ENCODE measurements around the gene SAMD4A.

Gene SAMD4A

DNA sequence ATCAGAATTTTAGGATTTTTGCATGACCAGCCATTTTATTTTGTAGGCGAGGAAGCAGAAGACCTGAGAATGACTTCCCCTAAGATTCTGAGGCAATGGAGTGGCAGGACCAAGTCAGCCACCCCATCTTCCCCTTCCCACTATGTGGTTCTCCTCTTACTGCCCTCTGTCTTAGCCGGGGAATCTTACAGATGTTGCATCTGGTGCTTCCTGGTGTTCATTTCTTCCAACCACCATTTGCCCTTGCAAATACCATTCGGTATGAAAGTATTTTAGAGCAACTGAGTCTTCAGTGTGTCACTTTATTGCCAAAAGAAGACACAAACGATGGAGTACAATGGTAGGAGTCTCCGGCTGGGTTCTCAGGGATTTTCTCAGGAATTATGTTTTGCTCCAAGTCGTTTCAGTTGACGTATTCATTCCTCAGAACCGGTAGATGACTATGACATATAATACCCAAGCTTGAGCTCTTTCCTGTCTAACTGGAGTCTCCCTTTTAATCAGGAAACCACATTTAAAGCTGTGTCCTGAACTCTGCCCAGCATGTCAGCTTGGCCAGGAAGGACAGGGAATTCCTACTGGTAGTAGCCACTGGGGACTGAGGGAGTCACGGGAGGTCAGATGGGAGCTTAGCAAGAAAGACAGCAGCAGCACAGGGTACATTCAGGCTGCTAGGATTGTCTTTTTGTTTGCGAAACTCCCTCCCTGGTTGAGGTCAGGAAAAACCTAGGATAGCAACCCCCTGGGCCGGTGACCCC is 87.0 kb downstream of the SAMD4A start:
- no peak for DNase-seq

DNA sequence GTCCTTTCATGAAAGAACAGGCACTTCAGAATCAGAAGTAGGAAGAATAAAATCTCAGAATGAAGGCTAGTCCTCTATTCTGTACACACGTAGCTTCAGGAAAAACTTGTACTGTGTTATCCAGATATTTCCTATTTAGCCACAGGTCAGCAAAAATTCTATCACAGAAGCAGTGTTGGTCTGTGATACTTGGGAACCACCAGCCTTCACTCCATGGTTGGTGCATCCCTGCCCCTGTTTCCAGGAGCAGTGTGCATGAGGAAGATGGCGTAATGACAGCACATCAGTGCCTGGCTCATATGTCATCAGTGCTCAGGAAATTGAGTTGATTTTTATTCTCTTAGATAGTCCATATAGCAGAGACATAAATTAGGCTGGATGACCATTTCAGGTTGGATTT is 87.7 kb downstream of the SAMD4A start:
- no peak for DNase-seq

GRCh38 chr14:54658836-54659235 is 91.9 kb downstream of the SAMD4A start:
- DNase-seq: no peak

- no peak for DNase-seq
Measured at GRCh38 chr14:54659365-54659764, 92.4 kb downstream of the SAMD4A start.

- no peak for DNase-seq
Measured at GRCh38 chr14:54660604-54661111, 93.7 kb downstream of the SAMD4A start.

DNA sequence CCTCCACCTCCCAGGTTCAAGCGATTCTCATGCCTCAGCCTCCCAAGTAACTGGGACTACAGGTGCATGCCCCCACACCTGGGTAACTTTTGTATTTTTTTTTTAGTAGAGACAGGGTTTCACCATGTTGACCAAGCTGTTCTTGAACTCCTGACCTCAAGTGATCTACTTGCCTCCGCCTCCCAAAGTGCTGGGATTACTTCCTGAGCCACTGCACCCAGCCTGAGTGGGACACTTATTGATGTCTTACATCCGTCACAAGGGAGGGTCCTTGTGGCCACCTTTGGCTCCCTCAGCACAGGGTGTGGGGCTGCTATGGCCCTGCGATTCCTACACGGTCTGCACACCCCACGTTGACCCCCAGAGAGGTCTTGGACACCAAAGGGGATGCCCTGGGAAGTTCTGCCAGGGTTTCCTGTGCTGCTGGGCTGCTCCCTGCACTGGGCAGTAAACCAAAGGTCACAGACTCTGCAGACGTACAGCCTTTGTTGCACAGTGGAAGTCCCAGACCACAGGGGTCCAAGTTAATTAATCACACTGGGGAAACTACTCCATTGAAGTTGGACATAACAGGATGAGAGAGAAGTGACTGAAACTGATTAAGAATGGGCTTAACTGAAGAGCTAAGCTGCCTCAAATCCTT is 95.7 kb downstream of the SAMD4A start:
- DNase-seq: no peak

DNA sequence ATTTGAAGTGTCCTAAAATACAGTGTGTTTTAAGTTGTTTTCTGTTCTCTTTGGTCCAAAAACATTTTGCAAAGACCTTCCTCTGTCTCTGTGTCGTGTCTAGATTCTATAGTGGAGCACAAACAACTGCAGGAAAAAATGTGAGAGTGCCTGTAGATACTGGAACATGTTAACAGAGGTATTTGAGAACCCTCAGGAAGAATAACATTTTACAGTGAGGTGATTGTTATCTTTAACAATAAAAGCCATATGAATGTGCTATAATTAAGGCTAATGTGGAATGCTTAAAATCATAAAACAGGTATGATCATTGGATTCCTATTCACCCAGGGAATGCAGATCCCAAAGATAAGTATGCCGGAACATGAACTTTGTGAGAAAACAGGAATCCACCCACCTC is 98.0 kb downstream of the SAMD4A start:
- no peak for DNase-seq

DNA sequence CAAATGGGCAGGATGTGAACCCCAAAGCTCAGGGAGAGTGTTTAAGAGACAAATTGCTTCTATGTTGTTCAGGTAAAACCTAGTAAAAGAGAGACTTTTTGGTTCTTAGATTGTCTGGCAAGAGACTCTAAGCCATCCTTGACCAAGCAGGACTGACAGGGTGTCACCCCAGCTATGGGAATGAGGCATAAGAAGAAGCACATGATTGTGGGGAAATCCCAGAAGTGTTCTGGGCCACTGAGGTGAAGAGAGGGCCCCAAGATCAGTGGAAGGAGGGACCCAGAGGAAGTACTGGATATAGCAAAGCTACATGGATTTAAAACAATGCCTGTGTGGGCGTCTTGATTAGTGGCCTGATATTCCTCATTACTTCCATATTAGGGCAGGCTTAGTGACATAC is 99.0 kb downstream of the SAMD4A start:
- no peak for DNase-seq

- DNase-seq: no peak
Measured at GRCh38 chr14:54667026-54667744, 100.3 kb downstream of the SAMD4A start.

- no peak for DNase-seq
Measured at GRCh38 chr14:54667764-54668163, 100.8 kb downstream of the SAMD4A start.

- peak in 1 of 58 donors; percentile 24 for DNase-seq
Measured at GRCh38 chr14:54669721-54670561, 103.0 kb downstream of the SAMD4A start.

DNA sequence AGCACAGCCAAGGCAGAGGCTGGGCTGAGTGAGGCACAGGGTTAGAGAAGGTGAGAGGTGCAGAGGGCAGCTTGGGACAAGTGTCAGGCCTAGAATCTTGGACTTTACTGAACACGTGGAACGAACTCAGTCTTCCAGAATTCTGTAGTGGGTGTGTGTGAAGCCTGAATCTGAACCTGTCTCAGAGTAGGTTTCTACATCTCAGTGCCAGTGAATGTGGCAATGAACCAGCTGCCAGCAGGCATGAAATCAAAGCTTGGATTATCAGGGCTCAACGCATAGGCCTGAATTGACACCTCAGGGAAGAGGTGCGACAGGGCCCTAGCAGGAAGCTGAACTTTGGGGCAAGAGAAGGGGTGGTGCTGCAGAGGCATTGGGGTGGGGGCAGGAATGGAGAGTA is 104.6 kb downstream of the SAMD4A start:
- no peak for DNase-seq

DNA sequence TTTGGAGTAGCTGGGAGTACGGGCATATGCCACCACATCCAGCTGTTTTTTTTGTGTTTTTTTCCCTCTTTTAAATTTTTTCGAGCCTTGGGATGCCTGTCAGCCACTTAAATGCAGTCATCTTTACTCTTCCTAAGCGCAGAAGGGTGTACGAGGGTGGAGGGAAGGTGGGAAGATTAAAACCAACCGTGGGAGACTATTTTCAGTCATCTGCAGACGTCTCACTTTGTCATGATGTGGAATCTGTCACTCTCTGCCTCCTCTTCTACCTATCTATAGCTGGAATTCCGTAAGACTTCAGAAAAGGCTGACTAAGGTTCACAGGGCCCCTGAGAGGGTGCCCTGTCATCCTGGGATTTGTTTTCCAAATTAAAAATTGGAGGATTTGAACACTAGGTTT is 105.3 kb downstream of the SAMD4A start:
- no peak for DNase-seq

DNA sequence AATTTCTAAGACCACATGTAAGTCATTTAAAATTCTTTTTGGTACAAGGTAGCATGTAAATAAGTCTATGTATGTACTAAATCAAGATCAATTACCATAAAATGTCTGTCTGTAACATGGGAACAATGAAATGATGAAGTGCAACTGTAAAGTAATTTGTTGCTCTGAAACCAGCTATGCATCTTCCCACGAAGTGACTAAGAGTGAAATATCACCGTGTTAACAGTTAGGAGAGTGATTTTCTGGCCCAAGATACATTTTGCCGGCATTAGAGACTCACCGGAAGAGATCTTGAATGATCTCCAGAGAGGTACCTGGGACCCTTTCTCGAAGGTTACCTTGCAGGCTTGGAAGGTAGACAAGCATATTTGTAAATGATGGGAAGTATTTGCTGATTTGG is 105.8 kb downstream of the SAMD4A start:
- DNase-seq: no peak

DNA sequence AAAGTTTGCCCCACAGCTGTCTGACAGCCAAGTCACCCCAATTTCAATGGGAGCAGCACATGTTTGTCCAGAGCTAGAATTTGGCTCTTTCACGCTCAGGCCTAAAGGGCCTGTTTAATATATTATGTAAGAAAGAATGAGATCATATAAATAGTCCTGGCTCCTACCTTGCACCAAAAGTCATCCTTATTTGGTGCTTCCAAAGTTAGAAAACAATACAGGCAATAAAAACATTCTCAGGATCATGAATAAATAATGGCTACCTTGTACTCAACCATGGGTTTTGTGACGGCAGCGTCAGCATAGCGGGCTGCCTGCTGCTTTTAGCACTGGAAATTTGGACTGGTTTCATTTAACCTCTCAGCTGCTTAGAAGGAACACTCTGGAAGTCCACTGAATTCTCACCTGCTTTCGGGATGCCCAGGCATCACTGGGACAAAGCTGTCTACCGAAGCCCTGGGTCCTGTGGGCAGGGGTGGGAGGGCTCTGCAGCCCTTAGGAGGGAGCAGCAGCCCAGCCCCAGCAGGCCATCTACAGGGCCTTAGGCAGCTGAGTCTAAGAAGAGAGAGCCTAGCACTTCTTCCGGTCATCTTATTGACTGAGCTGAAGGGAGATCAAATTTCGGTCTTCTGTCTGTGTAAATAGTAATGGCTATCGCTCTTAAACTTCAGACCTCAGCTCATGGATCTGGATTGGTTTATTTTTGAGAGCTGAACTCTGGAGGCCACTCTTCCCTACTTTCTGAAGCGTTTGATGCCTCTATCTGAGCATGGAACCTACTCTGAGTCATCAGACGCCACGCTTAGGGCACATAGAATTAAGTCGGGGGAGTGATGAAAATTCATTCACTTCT is 106.5 kb downstream of the SAMD4A start:
- no peak for DNase-seq

DNA sequence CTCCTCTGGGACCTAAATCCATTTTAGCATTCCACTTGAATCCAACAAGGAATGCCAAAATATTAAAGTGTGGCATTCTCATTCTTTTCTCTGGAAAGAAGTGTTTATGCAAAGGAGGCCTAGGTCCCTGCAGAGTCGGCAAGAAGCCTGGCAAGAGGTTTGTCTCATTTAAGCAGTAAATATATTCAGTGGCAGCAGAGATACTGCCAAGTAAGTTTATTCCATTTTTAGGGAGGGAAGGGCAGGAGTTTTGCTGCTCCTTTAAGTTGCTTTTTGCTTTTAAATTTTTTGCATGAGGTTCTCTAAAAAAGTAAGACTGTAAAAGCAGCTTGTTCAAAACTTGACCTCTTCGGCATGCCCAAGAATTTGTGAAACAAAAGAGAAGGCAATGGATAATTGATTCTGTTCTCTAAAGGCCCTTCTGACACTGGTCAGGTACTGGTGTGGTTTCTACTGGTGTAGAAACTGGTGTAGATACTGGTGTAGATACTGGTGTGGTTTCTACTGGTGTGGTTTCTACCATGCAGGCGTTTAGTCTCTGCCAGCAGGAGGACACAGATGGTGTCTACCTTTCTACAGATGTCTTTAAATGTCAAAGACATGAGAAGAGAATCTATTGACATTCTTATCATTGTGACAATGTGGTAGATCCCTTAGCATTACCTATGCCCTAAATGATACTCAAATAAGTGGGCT is 107.3 kb downstream of the SAMD4A start:
- no peak for DNase-seq

GRCh38 chr14:54675236-54676128 is 108.6 kb downstream of the SAMD4A start:
- DNase-seq: no peak
